H1 (cell line): ENCODE results near the gene SKA1. TPM values are rescaled to one million over a fixed set of nuclear protein-coding genes. Genes with fewer than 3 reads are reported as not detected.

Experiments
- CTCF ChIA-PET: fragments of 300-600 bp; sonication (Branson Sonifier 250); formaldehyde crosslinking; loops from one replicate; lab custom pipeline; 2021; ENCODE audit not compliant: partially characterized antibody; lab: Charles Lee
- POLR2A ChIA-PET: fragments of 300-600 bp; sonication (Branson Sonifier 250); formaldehyde crosslinking; loops from one replicate; lab custom pipeline; 2021; ENCODE audit warnings: inconsistent platforms; ENCODE audit not compliant: partially characterized antibody; lab: Charles Lee
- DNase-seq, 2 experiments: peaks; one replicate each; pipeline versions ENCODE4 v3.0.0 to v3.0.0-alpha.2; 2010 to 2022; ENCODE audit warnings: low spot score in 2 of 2, low read depth in 1 of 2, mixed read lengths in 1 of 2
- FAIRE-seq: peaks from 2 replicates; lab custom pipeline; 2011; peaks lifted over from hg19 to GRCh38; lab: Jason Lieb, UNC
- H2AFZ ChIP-seq: 2 replicates; pipeline ENCODE4 v1.8.1; 2012; ENCODE audit warnings: low read length, inconsistent platforms
- H2AK5ac ChIP-seq: 2 replicates; pipeline ENCODE4 v1.6.1; 2013; ENCODE audit warnings: low read depth, low read length
- H2BK120ac ChIP-seq: replicated peaks from 2 replicates; pipeline ENCODE3; 2013; ENCODE audit warnings: low read depth, low read length, inconsistent platforms
- H2BK12ac ChIP-seq: 2 replicates; pipeline ENCODE4 v1.6.1; 2013; ENCODE audit warnings: low read depth, low read length
- H2BK15ac ChIP-seq: 2 replicates; pipeline ENCODE4 v1.6.1; 2013; ENCODE audit warnings: low read length
- H2BK20ac ChIP-seq: 2 replicates; pipeline ENCODE4 v1.6.1; 2013; ENCODE audit warnings: low read length
- H2BK5ac ChIP-seq: 2 replicates; pipeline ENCODE4 v1.6.1; 2013; ENCODE audit warnings: low read depth, low read length
- H3K14ac ChIP-seq: 2 replicates; pipeline ENCODE4 v1.6.1; 2013; ENCODE audit warnings: inconsistent platforms; ENCODE audit not compliant: insufficient read length
- H3K18ac ChIP-seq: 2 replicates; pipeline ENCODE4 v1.6.1; 2013; ENCODE audit warnings: low read length; ENCODE audit errors: extremely low read depth
- H3K23ac ChIP-seq: 2 replicates; pipeline ENCODE4 v1.6.1; 2013; ENCODE audit warnings: inconsistent platforms; ENCODE audit not compliant: insufficient read length
- H3K23me2 ChIP-seq: 2 replicates; pipeline ENCODE4 v1.6.1; 2013; ENCODE audit warnings: low read depth, low read length
- H3K27ac ChIP-seq: 2 replicates; pipeline ENCODE4 v1.6.1; 2011; ENCODE audit warnings: low read depth, low read length, inconsistent platforms
- H3K27me3 ChIP-seq, 4 experiments: replicated peaks in 1 of 4; 1 replicate in 1 of 4; 2 replicates in 3 of 4; pipeline versions ENCODE4 v1.6.1 to v1.8.1; 2011 to 2013; ENCODE audit warnings: low read length in 3 of 4, mild to moderate bottlenecking in 3 of 4, inconsistent platforms in 2 of 4, mixed read lengths in 2 of 4, moderate library complexity in 1 of 4; ENCODE audit not compliant: control insufficient read depth in 3 of 4, insufficient read depth in 3 of 4; ENCODE audit errors: extremely low read depth in 1 of 4
- H3K36me3 ChIP-seq, 4 experiments: 2 replicates each; pipeline versions ENCODE4 v1.6.1 to v1.8.1; 2011 to 2013; ENCODE audit warnings: mild to moderate bottlenecking in 4 of 4, low read length in 3 of 4, moderate library complexity in 2 of 4, control low read depth in 1 of 4, inconsistent platforms in 1 of 4; ENCODE audit not compliant: insufficient read depth in 4 of 4, control insufficient read depth in 2 of 4
- H3K4ac ChIP-seq: replicated peaks from 2 replicates; pipeline ENCODE3; 2013; ENCODE audit warnings: low read length, low read depth, mixed read lengths, inconsistent platforms; ENCODE audit not compliant: insufficient read length
- H3K4me1 ChIP-seq, 4 experiments: replicated peaks in 1 of 4; 1 replicate in 1 of 4; 2 replicates in 3 of 4; pipeline versions ENCODE4 v1.6.1 to v1.8.1; 2011 to 2013; ENCODE audit warnings: low read length in 3 of 4, inconsistent platforms in 2 of 4, mixed read lengths in 1 of 4; ENCODE audit not compliant: insufficient read depth in 4 of 4, control insufficient read depth in 3 of 4
- H3K4me2 ChIP-seq, 2 experiments: 2 replicates each; pipeline versions ENCODE4 v1.6.1 to v1.8.1; 2011 to 2013; ENCODE audit warnings: low read depth in 2 of 2, low read length in 2 of 2, control low read depth in 1 of 2, inconsistent platforms in 1 of 2, mild to moderate bottlenecking in 1 of 2; ENCODE audit not compliant: insufficient read depth in 1 of 2
- H3K4me3 ChIP-seq, 4 experiments: fragments of 200-600, 300-600 bp in 1 of 4; sonication (generic), shearing (Covaris generic), sonication (Bioruptor Twin) in 1 of 4; 2 replicates each; pipeline versions ENCODE4 v1.5.1 to v1.8.1; 2011 to 2016; ENCODE audit warnings: low read length in 4 of 4, low read depth in 3 of 4, control low read depth in 2 of 4, inconsistent platforms in 2 of 4, mild to moderate bottlenecking in 2 of 4, mixed read lengths in 1 of 4, moderate library complexity in 1 of 4; ENCODE audit not compliant: insufficient read depth in 2 of 4; ENCODE audit errors: extremely low read depth in 1 of 4
- H3K56ac ChIP-seq: replicated peaks from 2 replicates; pipeline ENCODE3; 2013; ENCODE audit warnings: low read depth, mild to moderate bottlenecking, mixed read lengths, low read length, inconsistent platforms; ENCODE audit not compliant: insufficient read length
- H3K79me1 ChIP-seq: 2 replicates; pipeline ENCODE4 v1.6.1; 2013; ENCODE audit warnings: low read depth, low read length, control low read depth
- H3K79me2 ChIP-seq, 2 experiments: 2 replicates each; pipeline versions ENCODE4 v1.6.1 to v1.8.1; 2012 to 2013; ENCODE audit warnings: low read length in 2 of 2, mild to moderate bottlenecking in 2 of 2, inconsistent platforms in 1 of 2; ENCODE audit not compliant: insufficient read depth in 2 of 2, control insufficient read depth in 1 of 2
- H3K9ac ChIP-seq, 4 experiments: replicated peaks in 1 of 4; 1 replicate in 1 of 4; 2 replicates in 3 of 4; pipeline versions ENCODE4 v1.6.1 to v1.8.1; 2011 to 2013; ENCODE audit warnings: low read depth in 3 of 4, low read length in 3 of 4, control low read depth in 2 of 4, mild to moderate bottlenecking in 2 of 4, moderate library complexity in 2 of 4, inconsistent platforms in 1 of 4; ENCODE audit errors: extremely low read depth in 1 of 4
- H3K9me3 ChIP-seq, 2 experiments: 2 replicates each; pipeline versions ENCODE4 v1.6.1 to v1.8.1; 2012 to 2013; ENCODE audit warnings: mild to moderate bottlenecking in 2 of 2, moderate library complexity in 2 of 2, control low read depth in 1 of 2, inconsistent platforms in 1 of 2, low read depth in 1 of 2, low read length in 1 of 2, mixed read lengths in 1 of 2; ENCODE audit not compliant: insufficient read depth in 2 of 2
- H4K20me1 ChIP-seq, 2 experiments: replicated peaks in 1 of 2; 2 replicates each; pipeline versions ENCODE3 to v1.8.1; 2011 to 2013; ENCODE audit warnings: inconsistent platforms in 2 of 2, low read length in 2 of 2, mild to moderate bottlenecking in 1 of 2; ENCODE audit not compliant: insufficient read depth in 2 of 2, control insufficient read depth in 1 of 2
- H4K5ac ChIP-seq: 2 replicates; pipeline ENCODE4 v1.6.1; 2013; ENCODE audit warnings: low read length, low read depth, mixed read lengths, inconsistent platforms; ENCODE audit not compliant: insufficient read length
- H4K8ac ChIP-seq: 2 replicates; pipeline ENCODE4 v1.8.0; 2013; ENCODE audit warnings: mild to moderate bottlenecking, moderate library complexity, low read length, inconsistent platforms; ENCODE audit not compliant: insufficient read depth; ENCODE audit errors: extremely low read depth
- H4K91ac ChIP-seq: replicated peaks from 2 replicates; pipeline ENCODE3; 2013; ENCODE audit warnings: low read length, mixed read lengths, inconsistent platforms; ENCODE audit not compliant: insufficient read length
- CBX8 ChIP-seq: fragments of 300-800, 300-1000 bp; sonication (generic); IDR thresholded peaks from 2 replicates; pipeline ENCODE4 v1.7.1; 2016; ENCODE audit warnings: low read depth, low read length, borderline replicate concordance
- CHD2 ChIP-seq: IDR thresholded peaks from 2 replicates; pipeline ENCODE4 v1.6.1; 2012; ENCODE audit warnings: low read length, improper control_type of control experiment
- CREB1 ChIP-seq: IDR thresholded peaks from 2 replicates; pipeline ENCODE4 v1.6.1; 2012; ENCODE audit warnings: inconsistent platforms
- CTBP2 ChIP-seq: IDR thresholded peaks from 2 replicates; pipeline ENCODE4 v1.7.0; 2011; ENCODE audit warnings: borderline replicate concordance, mild to moderate bottlenecking, moderate library complexity, mixed read lengths, low read length; ENCODE audit not compliant: insufficient read depth, insufficient read length
- EP300 ChIP-seq, 2 experiments: IDR thresholded peaks; 1 replicate in 1 of 2; 2 replicates in 1 of 2; pipeline ENCODE4 v1.6.1; 2011 to 2012; ENCODE audit warnings: low read depth in 2 of 2, low read length in 2 of 2, mild to moderate bottlenecking in 2 of 2, borderline replicate concordance in 1 of 2, inconsistent platforms in 1 of 2, moderate library complexity in 1 of 2
- HDAC6 ChIP-seq: IDR thresholded peaks from one replicate; pipeline ENCODE4 v1.7.1; 2012; ENCODE audit warnings: low read depth, mild to moderate bottlenecking, inconsistent platforms, low read length, moderate library complexity
- KDM5A ChIP-seq: fragments of 200-600 bp; IDR thresholded peaks from 2 replicates; pipeline ENCODE4 v1.7.1; 2012; ENCODE audit warnings: mild to moderate bottlenecking, low read length, inconsistent platforms, mixed read lengths
- SIN3A ChIP-seq, 2 experiments: IDR thresholded peaks in 1 of 2; conservative IDR thresholded peaks in 1 of 2; 2 replicates each; pipeline ENCODE4 v1.6.1; 2011 to 2012; ENCODE audit warnings: low read length in 2 of 2, improper control_type of control experiment in 1 of 2, low read depth in 1 of 2, mild to moderate bottlenecking in 1 of 2
- SRF ChIP-seq: IDR thresholded peaks from 2 replicates; pipeline ENCODE4 v1.6.1; 2011; ENCODE audit warnings: mild to moderate bottlenecking, low read depth, low read length, moderate library complexity
- SUZ12 ChIP-seq: fragments of 200-600 bp; sonication (generic); IDR thresholded peaks from 2 replicates; pipeline ENCODE4 v1.6.1; 2012; ENCODE audit warnings: mild to moderate bottlenecking, inconsistent platforms, low read length, moderate library complexity, mixed read lengths
- TAF7 ChIP-seq: optimal IDR thresholded peaks from 2 replicates; pipeline ENCODE3; 2011; ENCODE audit warnings: low read depth, mild to moderate bottlenecking, inconsistent platforms, low read length, moderate library complexity, borderline replicate concordance
- TBP ChIP-seq: IDR thresholded peaks from 2 replicates; pipeline ENCODE4 v1.6.1; 2011; ENCODE audit warnings: low read depth, low read length, improper control_type of control experiment
- TCF12 ChIP-seq: IDR thresholded peaks from 2 replicates; pipeline ENCODE4 v1.6.1; 2011; ENCODE audit warnings: low read depth, mild to moderate bottlenecking, low read length
- WGBS, 2 experiments: shearing (Covaris generic) in 1 of 2; methylation state at CpG; one replicate each; pipeline versions ENCODE4 v1.1.6 to v1.1.7; 2013 to 2015; ENCODE audit warnings: low lambda C conversion rate in 2 of 2, mixed read lengths in 2 of 2, inconsistent platforms in 1 of 2, low coverage in 1 of 2, missing lambda C conversion rate in 1 of 2; ENCODE audit not compliant: insufficient replicate concordance in 2 of 2, insufficient coverage in 1 of 2, insufficient read length in 1 of 2; ENCODE audit errors: extremely low coverage in 1 of 2, missing lambda C conversion rate in 1 of 2; 5-methylcytosine and 5-hydroxymethylcytosine counted together
- polyA plus RNA-seq, 7 experiments: library from polyadenylated mRNA; depleted of rRNA in 3 of 7; stranded (reverse) in 5 of 7; unstranded in 2 of 7; fragments of >200 nt in 5 of 7; fragments of 200-250 nt in 2 of 7; gene quantifications; 1 replicate in 5 of 7; 2 replicates in 1 of 7; 4 replicates in 1 of 7; pipeline versions ENCODE4 v1.2.1 to v1.2.3, GENCODE V29; 2011 to 2013; ENCODE audit warnings: missing spikeins in 2 of 7, mixed read lengths in 2 of 7
- total RNA-seq: library from RNA; stranded (reverse); fragmentation: NEBNext Ultra II Directional; extraction: Animal tissue kit (Norgen Biotek cat#: 25700); gene quantifications from 2 replicates; pipeline ENCODE4 v1.2.1, GENCODE V29; 2021
- TF ChIP-seq, protein P1 (sequence below): IDR thresholded peaks from 2 replicates; pipeline ENCODE4 v1.6.1; 2011; ENCODE audit warnings: low read depth, mild to moderate bottlenecking, low read length; ENCODE audit not compliant: insufficient read depth

Gene SKA1
- total and polyA plus RNA-seq, 2 of the 8 experiments (the other 6 are each of a cell fraction or from before 2014, with no cell fraction given) = 8.6 to 22.9 TPM

- no peak overlapping the region for H3K27ac ChIP-seq
- no peak overlapping the region for H2AK5ac ChIP-seq
- H4K5ac ChIP-seq = no peak overlapping the region
- H3K4me3 ChIP-seq = no peak overlapping the region
- CTCF ChIA-PET = interaction anchor here (1.2 to 3.1 kb wide), 4 partner anchors 32 to 185 kb away, joined by 4 to 14 read pairs (median 6); no protein-coding TSS in a partner anchor
- no peak overlapping the region for H4K8ac ChIP-seq
- FAIRE-seq = no peak
- H2BK120ac ChIP-seq = no peak overlapping the region
- no peak overlapping the region for H4K91ac ChIP-seq
- no peak overlapping the region for H3K14ac ChIP-seq
- WGBS, 2 experiments = 69% methylated on average over 1 of the region's 2 CpGs; no CpG with 5 or more reads in 1 of the 2 experiments
- no peak for DNase-seq
- H3K56ac ChIP-seq = no peak overlapping the region
- no peak overlapping the region for H3K23ac ChIP-seq
- H3K4me1 ChIP-seq = no peaks in the 10 kb centered on the region
- no peak overlapping the region for H3K4ac ChIP-seq
- peaks cover 0 to 10% (median 5%) of the 10 kb centered on the region in 4 experiments; a peak in 3 of 8 replicates for H3K36me3 ChIP-seq
- no peaks in the 10 kb centered on the region for H3K79me2 ChIP-seq
- H3K9ac ChIP-seq = no peak overlapping the region
- H3K9me3 ChIP-seq = no peaks in the 10 kb centered on the region
- H3K4me2 ChIP-seq = no peak overlapping the region
- no peak overlapping the region for H3K18ac ChIP-seq
- no peaks in the 10 kb centered on the region for H3K23me2 ChIP-seq
- no peaks in the 10 kb centered on the region for H3K79me1 ChIP-seq
- H2BK5ac ChIP-seq = no peak overlapping the region
- no peak overlapping the region for H2BK20ac ChIP-seq
- H2BK15ac ChIP-seq = no peak overlapping the region
- no peak overlapping the region for H2AFZ ChIP-seq
- no peak overlapping the region for H2BK12ac ChIP-seq
- H4K20me1 ChIP-seq = no peaks in the 10 kb centered on the region
- POLR2A ChIA-PET = interaction anchor here (1.6 to 1.7 kb wide), 2 partner anchors 9 to 15 kb away, joined by 5 to 7 read pairs; partner anchors contain the start of gene SKA1
- H3K27me3 ChIP-seq = no peaks in the 10 kb centered on the region
- TF ChIP-seq EP300 (IDR thresholded peaks at IDR 0.05; ENCODE audit: borderline replicate concordance in 1 of 2, low read depth in 2 of 2, low read length in 2 of 2) (no peak), SIN3A (conservative IDR thresholded peaks at IDR 0.05 in 1 of 2, IDR thresholded peaks at IDR 0.05 in 1 of 2; ENCODE audit: low read depth in 1 of 2, low read length in 2 of 2) (no peak), CREB1 (no peak), TBP (no peak), SRF (no peak), TAF7 (no peak), HDAC6 (no peak), CHD2 (no peak), CBX8 (no peak), CTBP2 (no peak), TCF12 (no peak), SUZ12 (no peak), KDM5A (no peak)
- TF ChIP-seq, protein P1, sequence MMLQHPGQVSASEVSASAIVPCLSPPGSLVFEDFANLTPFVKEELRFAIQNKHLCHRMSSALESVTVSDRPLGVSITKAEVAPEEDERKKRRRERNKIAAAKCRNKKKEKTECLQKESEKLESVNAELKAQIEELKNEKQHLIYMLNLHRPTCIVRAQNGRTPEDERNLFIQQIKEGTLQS = no peak
These were observed 14.1 kb downstream of the SKA1 start for GRCh38 chr18:50388988-50389387.
